Rectal smooth muscle tissue (tissue), 1 donor: ENCODE measurements around the gene KCNH6.

Experiments
- H3K27ac ChIP-seq: one replicate; pipeline ENCODE4 v1.7.0; 2013; ENCODE audit warnings: low read depth, low read length, inconsistent platforms
- H3K27me3 ChIP-seq: one replicate; pipeline ENCODE4 v1.7.0; 2013; ENCODE audit warnings: low read length; ENCODE audit not compliant: control insufficient read depth, insufficient read depth
- H3K36me3 ChIP-seq: one replicate; pipeline ENCODE4 v1.7.0; 2013; ENCODE audit warnings: low read length; ENCODE audit not compliant: control insufficient read depth, insufficient read depth
- H3K4me1 ChIP-seq: one replicate; pipeline ENCODE4 v1.7.0; 2013; ENCODE audit warnings: low read length; ENCODE audit not compliant: control insufficient read depth, insufficient read depth
- H3K4me3 ChIP-seq: one replicate; pipeline ENCODE4 v1.7.0; 2013; ENCODE audit warnings: low read length
- H3K9ac ChIP-seq: one replicate; pipeline ENCODE4 v1.7.0; 2013; ENCODE audit warnings: low read length

KCNH6 gene

DNA sequence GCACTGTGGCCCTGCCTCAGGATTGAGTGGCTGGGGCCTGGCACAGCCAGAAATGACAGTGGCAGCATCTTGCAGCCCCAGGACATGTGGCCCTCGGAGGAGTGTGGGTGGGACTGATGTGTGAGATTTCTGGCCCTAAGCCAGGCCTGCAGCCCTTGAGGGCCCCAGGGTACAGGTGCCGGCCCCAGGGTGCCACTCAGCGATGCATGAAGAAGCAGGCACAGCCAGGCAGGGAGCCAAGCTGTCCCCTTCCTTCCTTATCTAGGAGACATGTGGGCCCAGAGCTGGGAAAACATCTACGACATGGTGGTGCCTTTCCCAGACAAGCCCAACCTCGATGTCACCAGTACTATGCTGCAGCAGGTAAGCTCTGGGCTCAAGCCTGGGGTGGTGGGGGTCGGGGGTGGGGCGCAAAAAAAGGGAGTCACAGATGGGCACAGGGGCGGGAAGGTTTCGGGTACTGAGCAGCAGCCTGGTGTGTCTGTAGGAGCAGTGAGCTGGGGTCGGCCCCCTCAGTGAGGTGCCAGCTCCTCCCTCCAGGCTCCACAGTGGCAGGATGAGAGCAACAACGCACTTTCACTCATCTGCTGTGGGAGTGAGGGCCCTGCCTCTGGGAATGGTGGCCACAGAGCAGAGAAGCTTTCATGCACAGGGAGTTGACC is 42.2 kb upstream of the KCNH6 start:
- H3K27ac ChIP-seq = no peak overlapping the region
- H3K4me3 ChIP-seq = no peak overlapping the region
- no peaks in the 10 kb centered on the region for H3K4me1 ChIP-seq
- H3K27me3 ChIP-seq = peaks cover 9% of the 10 kb centered on the region
- no peak overlapping the region for H3K9ac ChIP-seq
- no peaks in the 10 kb centered on the region for H3K36me3 ChIP-seq

DNA sequence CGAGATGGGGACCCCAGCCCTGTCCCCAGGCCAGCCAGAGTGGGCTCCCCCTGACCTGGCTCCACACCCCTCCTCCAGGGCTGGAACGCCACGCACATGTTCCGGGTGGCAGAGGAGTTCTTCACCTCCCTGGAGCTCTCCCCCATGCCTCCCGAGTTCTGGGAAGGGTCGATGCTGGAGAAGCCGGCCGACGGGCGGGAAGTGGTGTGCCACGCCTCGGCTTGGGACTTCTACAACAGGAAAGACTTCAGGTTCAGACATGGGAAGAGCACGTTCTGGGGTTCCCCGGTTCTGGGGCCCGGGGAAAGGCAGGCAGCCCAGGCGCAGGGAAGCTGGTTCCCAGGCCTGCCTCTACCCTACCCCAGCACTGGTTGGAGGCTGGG is 41.7 kb upstream of the KCNH6 start:
- no peak overlapping the region for H3K27ac ChIP-seq
- H3K4me1 ChIP-seq = no peaks in the 10 kb centered on the region
- H3K4me3 ChIP-seq = no peak overlapping the region
- H3K36me3 ChIP-seq = no peaks in the 10 kb centered on the region
- H3K9ac ChIP-seq = no peak overlapping the region
- H3K27me3 ChIP-seq = peaks cover 9% of the 10 kb centered on the region

- no peak overlapping the region for H3K27ac ChIP-seq
- no peak overlapping the region for H3K4me3 ChIP-seq
- H3K36me3 ChIP-seq = no peaks in the 10 kb centered on the region
- H3K9ac ChIP-seq = no peak overlapping the region
- H3K27me3 ChIP-seq = peaks cover 9% of the 10 kb centered on the region
- H3K4me1 ChIP-seq = no peaks in the 10 kb centered on the region
Observed at GRCh38 chr17:63482509-63482908, 40.6 kb upstream of the KCNH6 start.

GRCh38 chr17:63483038-63483437 is 40.1 kb upstream of the KCNH6 start:
- Histone ChIP-seq H3K36me3 (no peaks in the 10 kb centered on the region), H3K4me1 (no peaks in the 10 kb centered on the region), H3K27ac (no peak overlapping the region), H3K4me3 (no peak overlapping the region), H3K9ac (no peak overlapping the region), H3K27me3 (peaks cover 5% of the 10 kb centered on the region)

DNA sequence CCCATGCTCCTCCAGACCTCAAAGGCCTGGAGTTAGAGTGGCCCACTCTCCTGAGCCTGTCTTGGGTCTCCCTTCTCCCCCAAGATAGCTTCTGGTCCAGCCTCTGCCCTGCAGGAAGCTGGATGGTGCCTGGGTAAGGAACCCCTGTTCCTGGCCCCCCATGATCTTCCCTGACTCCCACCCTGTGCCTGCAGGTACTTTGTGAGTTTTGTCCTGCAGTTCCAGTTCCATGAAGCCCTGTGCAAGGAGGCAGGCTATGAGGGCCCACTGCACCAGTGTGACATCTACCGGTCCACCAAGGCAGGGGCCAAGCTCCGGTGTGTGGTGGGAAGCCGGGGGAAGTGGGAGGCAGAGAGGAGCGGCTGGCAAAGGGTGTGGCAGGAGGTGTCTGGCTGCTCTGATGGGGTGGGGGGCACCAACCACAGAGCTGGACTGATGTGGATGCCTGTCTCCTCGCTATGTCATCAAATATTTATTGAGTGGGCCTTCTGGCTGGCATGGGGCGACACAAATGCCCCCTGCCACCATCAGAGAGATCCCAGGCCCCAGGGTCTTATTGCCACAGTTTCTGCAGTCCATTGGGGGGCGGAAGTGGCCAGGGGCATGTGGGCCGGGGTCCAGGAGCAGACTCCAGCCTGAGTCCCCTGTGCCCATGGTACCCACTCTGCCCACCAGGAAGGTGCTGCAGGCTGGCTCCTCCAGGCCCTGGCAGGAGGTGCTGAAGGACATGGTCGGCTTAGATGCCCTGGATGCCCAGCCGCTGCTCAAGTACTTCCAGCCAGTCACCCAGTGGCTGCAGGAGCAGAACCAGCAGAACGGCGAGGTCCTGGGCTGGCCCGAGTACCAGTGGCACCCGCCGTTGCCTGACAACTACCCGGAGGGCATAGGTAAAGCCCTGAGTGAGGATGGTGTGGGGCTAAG is 39.2 kb upstream of the KCNH6 start:
- peaks cover 1% of the 10 kb centered on the region for H3K27me3 ChIP-seq
- no peaks in the 10 kb centered on the region for H3K4me1 ChIP-seq
- H3K4me3 ChIP-seq = no peak overlapping the region
- no peak overlapping the region for H3K27ac ChIP-seq
- H3K9ac ChIP-seq = no peak overlapping the region
- no peaks in the 10 kb centered on the region for H3K36me3 ChIP-seq

DNA sequence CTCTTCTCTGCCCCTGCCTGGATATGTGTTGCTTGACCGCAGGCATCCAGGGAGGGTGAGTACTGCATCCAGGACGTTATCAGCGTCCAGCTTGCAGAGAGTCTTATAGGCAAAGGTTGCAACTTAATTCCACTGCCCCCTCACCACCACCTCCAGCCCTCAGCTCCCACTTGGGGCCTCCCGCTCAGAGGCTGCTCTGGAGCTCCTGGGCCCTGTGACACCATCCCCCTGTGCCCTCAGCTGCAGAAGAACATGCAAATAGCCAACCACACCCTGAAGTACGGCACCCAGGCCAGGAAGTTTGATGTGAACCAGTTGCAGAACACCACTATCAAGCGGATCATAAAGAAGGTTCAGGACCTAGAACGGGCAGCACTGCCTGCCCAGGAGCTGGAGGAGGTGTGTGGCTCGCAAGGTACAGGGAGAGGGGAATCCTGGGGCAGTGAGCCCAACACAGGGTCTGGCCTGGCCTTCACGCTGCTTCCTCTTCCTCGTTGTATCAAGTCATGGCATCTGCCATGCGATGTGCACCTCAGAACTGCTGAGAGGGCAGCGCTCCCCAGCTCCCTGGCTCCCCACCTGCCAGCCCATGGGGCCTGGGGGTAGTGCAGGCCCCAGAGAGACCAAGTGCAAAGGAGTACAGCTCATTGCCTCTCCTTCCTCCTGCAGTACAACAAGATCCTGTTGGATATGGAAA is 36.7 kb upstream of the KCNH6 start:
- H3K9ac ChIP-seq = no peak overlapping the region
- no peak overlapping the region for H3K4me3 ChIP-seq
- H3K4me1 ChIP-seq = no peaks in the 10 kb centered on the region
- peaks cover 1% of the 10 kb centered on the region for H3K27me3 ChIP-seq
- no peak overlapping the region for H3K27ac ChIP-seq
- H3K36me3 ChIP-seq = no peaks in the 10 kb centered on the region

- H3K36me3 ChIP-seq = no peaks in the 10 kb centered on the region
- no peak overlapping the region for H3K27ac ChIP-seq
- H3K4me1 ChIP-seq = no peaks in the 10 kb centered on the region
- H3K27me3 ChIP-seq = no peaks in the 10 kb centered on the region
- H3K4me3 ChIP-seq = no peak overlapping the region
- no peak overlapping the region for H3K9ac ChIP-seq
Observed at GRCh38 chr17:63487014-63487339, 36.2 kb upstream of the KCNH6 start.

DNA sequence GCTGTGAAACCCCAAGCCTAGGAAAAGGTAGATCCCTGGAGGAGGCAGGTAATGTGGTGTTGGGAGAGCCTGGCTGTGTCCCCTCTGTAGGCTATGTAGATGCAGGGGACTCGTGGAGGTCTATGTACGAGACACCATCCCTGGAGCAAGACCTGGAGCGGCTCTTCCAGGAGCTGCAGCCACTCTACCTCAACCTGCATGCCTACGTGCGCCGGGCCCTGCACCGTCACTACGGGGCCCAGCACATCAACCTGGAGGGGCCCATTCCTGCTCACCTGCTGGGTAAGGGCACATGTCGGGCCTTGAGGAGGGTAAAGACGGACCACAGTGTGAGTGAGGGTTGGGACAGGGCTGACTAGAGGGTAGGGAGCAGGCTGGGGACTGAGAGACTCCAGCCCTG is 34.3 kb upstream of the KCNH6 start:
- Histone ChIP-seq H3K4me1 (no peaks in the 10 kb centered on the region), H3K27me3 (no peaks in the 10 kb centered on the region), H3K27ac (no peak overlapping the region), H3K9ac (no peak overlapping the region), H3K36me3 (no peaks in the 10 kb centered on the region), H3K4me3 (no peak overlapping the region)

DNA sequence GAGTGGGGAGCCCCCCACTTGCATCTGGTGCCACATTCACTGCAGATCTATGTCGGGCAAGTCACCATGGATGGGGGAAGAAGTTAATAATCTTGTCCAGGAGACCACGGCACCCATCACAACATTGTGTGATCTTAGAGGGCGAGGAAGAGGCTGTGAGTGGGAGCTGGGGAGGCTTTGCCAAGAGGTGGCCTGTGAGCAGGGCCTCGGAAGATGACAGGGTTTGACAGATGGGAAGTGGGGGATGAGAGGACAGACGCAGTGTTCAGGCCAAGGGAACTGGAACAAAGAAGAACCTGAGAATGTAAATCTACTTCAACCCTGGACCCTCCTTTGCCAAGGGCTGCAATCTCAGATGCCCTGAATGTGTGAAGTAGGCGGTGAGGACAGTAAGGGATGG is 33.9 kb upstream of the KCNH6 start:
- H3K9ac ChIP-seq = no peak overlapping the region
- no peaks in the 10 kb centered on the region for H3K27me3 ChIP-seq
- H3K27ac ChIP-seq = no peak overlapping the region
- H3K4me1 ChIP-seq = no peaks in the 10 kb centered on the region
- H3K4me3 ChIP-seq = no peak overlapping the region
- H3K36me3 ChIP-seq = no peaks in the 10 kb centered on the region

DNA sequence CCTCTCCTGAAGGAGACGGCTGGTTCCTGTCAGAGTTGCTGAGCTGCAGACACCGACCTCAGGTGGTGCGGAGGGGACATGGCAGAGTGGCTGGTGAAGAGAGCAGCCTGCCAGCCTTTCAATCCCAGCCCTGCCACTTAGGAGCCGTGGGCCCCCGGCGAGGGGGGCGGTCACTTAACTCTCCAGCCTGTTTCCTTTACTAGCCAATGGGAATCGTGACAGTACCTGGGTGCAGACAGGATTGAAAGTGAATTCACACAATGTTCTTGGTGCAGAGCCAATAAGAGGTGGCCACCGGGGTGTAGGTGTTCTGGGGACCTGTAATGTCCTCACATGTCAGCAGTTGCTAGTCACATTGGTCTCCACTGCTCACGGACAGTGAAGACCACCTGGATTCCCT is 32.8 kb upstream of the KCNH6 start:
- no peaks in the 10 kb centered on the region for H3K4me1 ChIP-seq
- H3K36me3 ChIP-seq = no peaks in the 10 kb centered on the region
- no peaks in the 10 kb centered on the region for H3K27me3 ChIP-seq
- H3K9ac ChIP-seq = no peak overlapping the region
- no peak overlapping the region for H3K4me3 ChIP-seq
- H3K27ac ChIP-seq = no peak overlapping the region

DNA sequence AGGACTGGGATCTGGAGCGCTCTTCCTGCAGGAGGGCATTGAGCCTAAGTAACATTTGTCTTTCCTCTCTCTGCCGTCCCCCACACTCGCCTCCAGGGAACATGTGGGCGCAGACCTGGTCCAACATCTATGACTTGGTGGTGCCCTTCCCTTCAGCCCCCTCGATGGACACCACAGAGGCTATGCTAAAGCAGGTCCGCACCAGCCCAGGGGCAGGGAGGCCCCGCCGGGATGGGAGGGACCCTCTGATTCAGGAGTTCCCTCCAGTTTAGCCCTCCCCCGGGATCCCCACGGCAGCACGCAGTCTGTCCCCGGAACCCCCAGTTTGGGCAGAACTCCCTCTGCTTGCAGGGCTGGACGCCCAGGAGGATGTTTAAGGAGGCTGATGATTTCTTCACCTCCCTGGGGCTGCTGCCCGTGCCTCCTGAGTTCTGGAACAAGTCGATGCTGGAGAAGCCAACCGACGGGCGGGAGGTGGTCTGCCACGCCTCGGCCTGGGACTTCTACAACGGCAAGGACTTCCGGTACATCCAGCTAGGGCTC is 32.2 kb upstream of the KCNH6 start:
- Histone ChIP-seq H3K4me3 (no peak overlapping the region), H3K27ac (no peak overlapping the region), H3K36me3 (no peaks in the 10 kb centered on the region), H3K4me1 (no peaks in the 10 kb centered on the region), H3K9ac (no peak overlapping the region), H3K27me3 (no peaks in the 10 kb centered on the region)

DNA sequence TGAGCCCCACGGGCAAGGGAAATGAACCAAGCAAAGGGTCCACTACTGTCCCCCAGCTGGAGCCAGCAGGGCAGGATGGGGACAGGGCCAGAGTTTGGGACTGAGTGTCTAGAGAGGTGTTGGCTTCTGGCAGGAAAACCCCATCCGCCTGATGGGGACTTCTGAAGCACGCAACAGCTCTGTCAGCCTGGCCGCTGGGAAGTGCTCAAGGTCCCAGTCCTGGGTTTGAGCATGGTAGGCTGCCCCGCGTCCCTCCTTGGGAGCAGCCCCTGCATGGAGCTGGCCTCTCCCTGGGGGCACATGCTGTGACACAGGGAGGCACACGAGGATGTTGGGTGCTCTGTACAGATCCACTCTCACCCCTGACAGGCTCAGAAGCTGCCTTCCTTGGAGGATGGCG is 31.7 kb upstream of the KCNH6 start:
- no peaks in the 10 kb centered on the region for H3K27me3 ChIP-seq
- H3K4me1 ChIP-seq = no peaks in the 10 kb centered on the region
- no peak overlapping the region for H3K9ac ChIP-seq
- H3K27ac ChIP-seq = no peak overlapping the region
- H3K4me3 ChIP-seq = no peak overlapping the region
- no peaks in the 10 kb centered on the region for H3K36me3 ChIP-seq
